GM21515 (cell line): ENCODE measurements around the gene ANKUB1.

Source experiments
- ATAC-seq: cut with Tn5 transposase; IDR thresholded peaks from one replicate; pipeline ENCODE4 v1.9.1; 2021; ENCODE audit not compliant: unreplicated experiment

The ANKUB1 gene

DNA sequence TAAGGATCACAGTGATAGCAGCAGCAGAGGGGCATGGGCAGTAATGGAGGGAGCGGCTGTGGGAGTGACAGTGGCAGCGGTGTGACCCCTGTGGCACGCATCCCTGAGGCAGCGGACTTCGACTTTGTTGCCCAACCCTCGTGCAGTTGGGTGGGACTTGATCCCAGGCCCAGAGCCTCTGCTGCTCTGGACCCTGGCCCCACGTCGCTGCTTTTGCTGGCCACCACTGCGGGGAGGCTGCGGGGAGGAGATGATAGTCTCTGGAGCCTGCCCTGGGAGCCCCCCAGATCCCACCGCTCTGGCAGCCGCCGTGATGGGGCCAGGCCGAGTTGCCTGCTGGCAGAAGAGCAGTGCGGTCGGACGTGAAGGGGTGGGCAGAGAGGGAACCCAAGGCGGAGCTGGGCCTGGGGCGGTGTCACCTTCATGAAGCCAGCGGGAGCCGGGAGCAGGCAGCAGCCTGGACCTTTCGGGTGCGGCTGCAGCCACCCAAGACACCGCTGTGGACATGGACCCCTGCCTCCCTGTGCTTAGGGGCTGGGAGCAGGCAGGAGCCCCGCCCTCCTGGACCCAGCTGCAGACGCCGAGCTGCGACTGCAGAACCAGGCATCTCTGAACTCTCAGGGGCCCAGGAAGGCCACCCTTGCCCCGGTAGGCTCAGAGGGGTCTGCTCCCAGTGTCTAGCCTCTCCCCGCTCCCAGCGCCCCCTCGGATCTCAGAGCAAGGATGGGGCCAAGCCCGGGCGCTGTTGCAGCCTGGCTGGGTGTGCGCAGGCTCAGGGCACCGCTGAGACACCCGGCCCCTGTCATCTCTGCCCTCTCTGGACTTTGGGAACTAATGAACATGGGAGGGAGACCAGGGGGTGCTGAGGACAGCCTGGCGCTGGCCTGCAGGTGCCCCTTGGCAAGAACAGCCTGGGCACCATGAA, 78.4 kb downstream of the ANKUB1 start:
- no peak for ATAC-seq
